Tibial nerve (tissue), 3 donors: Measurements from ENCODE around the gene WBP4.

Experiments
- POLR2A ChIP-seq, 2 donors: fragments of 450-650 bp; IDR thresholded peaks; one replicate each; pipeline ENCODE4 v1.6.1; 2017; ENCODE audit warnings: antibody characterized with exemption in 2 of 2, mild to moderate bottlenecking in 2 of 2, moderate library complexity in 2 of 2
- TF ChIP-seq, protein P1 (sequence below), 5 experiments: fragments of 200-600 bp in 3 of 5; fragments of 450-650 bp in 2 of 5; sonication (generic) in 3 of 5; IDR thresholded peaks; one replicate each; pipeline ENCODE4 v1.5.1; 2016 to 2019; ENCODE audit warnings: antibody characterized with exemption in 5 of 5, mild to moderate bottlenecking in 3 of 5, moderate library complexity in 2 of 5

DNA sequence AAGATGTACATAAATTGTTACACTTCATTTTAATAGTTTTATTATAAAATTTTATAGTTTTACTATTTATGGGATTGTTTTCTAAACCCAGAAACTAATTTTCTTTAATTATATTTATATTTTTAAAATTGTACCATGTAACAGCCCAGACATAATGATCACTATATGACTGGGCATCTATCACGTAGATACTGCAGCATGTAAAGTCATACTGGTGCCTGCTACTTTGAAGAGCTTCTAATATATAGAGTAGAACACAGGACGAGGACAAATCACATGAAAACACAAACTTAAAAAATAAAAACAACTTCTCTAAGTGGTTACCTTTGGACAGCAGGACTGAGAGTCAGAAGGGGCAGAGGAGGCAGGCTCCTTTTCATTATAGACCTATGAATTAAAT, 47.5 kb upstream of the WBP4 start:
- no peak for TF ChIP-seq POLR2A (IDR thresholded peaks at IDR 0.05)
- TF ChIP-seq, protein P1, sequence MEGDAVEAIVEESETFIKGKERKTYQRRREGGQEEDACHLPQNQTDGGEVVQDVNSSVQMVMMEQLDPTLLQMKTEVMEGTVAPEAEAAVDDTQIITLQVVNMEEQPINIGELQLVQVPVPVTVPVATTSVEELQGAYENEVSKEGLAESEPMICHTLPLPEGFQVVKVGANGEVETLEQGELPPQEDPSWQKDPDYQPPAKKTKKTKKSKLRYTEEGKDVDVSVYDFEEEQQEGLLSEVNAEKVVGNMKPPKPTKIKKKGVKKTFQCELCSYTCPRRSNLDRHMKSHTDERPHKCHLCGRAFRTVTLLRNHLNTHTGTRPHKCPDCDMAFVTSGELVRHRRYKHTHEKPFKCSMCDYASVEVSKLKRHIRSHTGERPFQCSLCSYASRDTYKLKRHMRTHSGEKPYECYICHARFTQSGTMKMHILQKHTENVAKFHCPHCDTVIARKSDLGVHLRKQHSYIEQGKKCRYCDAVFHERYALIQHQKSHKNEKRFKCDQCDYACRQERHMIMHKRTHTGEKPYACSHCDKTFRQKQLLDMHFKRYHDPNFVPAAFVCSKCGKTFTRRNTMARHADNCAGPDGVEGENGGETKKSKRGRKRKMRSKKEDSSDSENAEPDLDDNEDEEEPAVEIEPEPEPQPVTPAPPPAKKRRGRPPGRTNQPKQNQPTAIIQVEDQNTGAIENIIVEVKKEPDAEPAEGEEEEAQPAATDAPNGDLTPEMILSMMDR (IDR thresholded peaks at IDR 0.05), result no peak
